ENCODE data around the gene KIF19.

KIF19 gene

GRCh38 chr17:74336307-74336706, 10.3 kb downstream of the KIF19 start:
- DNase-seq (ENCODE audit: low read depth in 1 of 2, low spot score in 1 of 2) = no peak
- H3K4me3 ChIP-seq (replicated peaks; ENCODE audit: insufficient read depth, low read length) = no peak overlapping the region
- TF ChIP-seq POLR2AphosphoS5 (IDR thresholded peaks at IDR 0.05; ENCODE audit: low read depth) = no peak
- TF ChIP-seq, protein P1, sequence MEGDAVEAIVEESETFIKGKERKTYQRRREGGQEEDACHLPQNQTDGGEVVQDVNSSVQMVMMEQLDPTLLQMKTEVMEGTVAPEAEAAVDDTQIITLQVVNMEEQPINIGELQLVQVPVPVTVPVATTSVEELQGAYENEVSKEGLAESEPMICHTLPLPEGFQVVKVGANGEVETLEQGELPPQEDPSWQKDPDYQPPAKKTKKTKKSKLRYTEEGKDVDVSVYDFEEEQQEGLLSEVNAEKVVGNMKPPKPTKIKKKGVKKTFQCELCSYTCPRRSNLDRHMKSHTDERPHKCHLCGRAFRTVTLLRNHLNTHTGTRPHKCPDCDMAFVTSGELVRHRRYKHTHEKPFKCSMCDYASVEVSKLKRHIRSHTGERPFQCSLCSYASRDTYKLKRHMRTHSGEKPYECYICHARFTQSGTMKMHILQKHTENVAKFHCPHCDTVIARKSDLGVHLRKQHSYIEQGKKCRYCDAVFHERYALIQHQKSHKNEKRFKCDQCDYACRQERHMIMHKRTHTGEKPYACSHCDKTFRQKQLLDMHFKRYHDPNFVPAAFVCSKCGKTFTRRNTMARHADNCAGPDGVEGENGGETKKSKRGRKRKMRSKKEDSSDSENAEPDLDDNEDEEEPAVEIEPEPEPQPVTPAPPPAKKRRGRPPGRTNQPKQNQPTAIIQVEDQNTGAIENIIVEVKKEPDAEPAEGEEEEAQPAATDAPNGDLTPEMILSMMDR (IDR thresholded peaks at IDR 0.05; ENCODE audit: insufficient read depth, low read length) = no peak
- TF ChIP-seq SPI1 (IDR thresholded peaks at IDR 0.05; ENCODE audit: borderline replicate concordance, low read depth) = no peak
- TF ChIP-seq GABPA (IDR thresholded peaks at IDR 0.05; ENCODE audit: low read depth) = no peak
- TF ChIP-seq REST (IDR thresholded peaks at IDR 0.05; ENCODE audit: insufficient replicate concordance, low read depth) = no peak
- peaks cover 3% of the 10 kb centered on the region for H3K27me3 ChIP-seq (ENCODE audit: insufficient read depth, poor library complexity, severe bottlenecking)
- no peak overlapping the region for H3K27ac ChIP-seq (replicated peaks)

DNA sequence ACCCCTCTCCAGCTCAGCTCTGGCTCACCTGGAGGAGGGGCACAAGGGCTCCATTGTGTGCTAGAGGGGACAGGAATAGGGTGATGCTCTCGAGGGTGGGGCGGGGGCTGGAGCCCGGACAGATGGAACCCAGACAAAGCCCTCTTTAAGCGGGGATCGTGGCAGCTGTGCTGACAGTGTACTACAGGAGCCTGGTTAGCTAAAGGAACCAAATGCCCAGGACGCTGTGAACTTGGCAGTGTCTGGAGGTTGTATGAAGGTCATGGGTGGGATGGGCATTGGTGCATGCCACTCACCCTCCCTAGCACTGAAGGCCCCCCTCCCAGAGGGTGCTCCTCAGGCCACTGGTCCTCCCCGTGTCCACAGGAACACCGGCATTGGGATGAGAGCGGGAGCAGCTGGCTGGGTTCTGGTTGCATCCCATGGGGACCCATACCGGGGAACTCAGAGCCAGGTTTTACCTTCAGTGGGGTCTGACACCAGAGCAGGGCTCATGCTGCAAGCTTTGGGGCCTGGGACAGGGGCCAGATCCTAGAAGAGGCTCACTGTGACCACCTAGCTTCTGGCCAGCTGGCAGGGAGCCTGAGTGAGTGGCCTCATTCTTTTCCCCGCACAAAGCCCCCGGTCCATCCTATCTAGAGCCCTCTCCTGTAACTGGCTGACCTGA, 11.9 kb downstream of the KIF19 start:
- no peak for TF ChIP-seq POLR2AphosphoS5 (IDR thresholded peaks at IDR 0.05; ENCODE audit: low read depth)
- TF ChIP-seq SPI1 (IDR thresholded peaks at IDR 0.05; ENCODE audit: borderline replicate concordance, low read depth) = no peak
- no peak for TF ChIP-seq REST (IDR thresholded peaks at IDR 0.05; ENCODE audit: insufficient replicate concordance, low read depth)
- TF ChIP-seq GABPA (IDR thresholded peaks at IDR 0.05; ENCODE audit: low read depth) = no peak
- TF ChIP-seq, protein P1 (IDR thresholded peaks at IDR 0.05; ENCODE audit: insufficient read depth, low read length) = no peak
- Histone ChIP-seq H3K27me3 (ENCODE audit: insufficient read depth, poor library complexity, severe bottlenecking) (peaks cover 3% of the 10 kb centered on the region), H3K4me3 (replicated peaks; ENCODE audit: insufficient read depth, low read length) (no peak overlapping the region), H3K27ac (replicated peaks) (no peak overlapping the region)
- DNase-seq (ENCODE audit: low read depth in 1 of 2, low spot score in 1 of 2) = no peak

DNA sequence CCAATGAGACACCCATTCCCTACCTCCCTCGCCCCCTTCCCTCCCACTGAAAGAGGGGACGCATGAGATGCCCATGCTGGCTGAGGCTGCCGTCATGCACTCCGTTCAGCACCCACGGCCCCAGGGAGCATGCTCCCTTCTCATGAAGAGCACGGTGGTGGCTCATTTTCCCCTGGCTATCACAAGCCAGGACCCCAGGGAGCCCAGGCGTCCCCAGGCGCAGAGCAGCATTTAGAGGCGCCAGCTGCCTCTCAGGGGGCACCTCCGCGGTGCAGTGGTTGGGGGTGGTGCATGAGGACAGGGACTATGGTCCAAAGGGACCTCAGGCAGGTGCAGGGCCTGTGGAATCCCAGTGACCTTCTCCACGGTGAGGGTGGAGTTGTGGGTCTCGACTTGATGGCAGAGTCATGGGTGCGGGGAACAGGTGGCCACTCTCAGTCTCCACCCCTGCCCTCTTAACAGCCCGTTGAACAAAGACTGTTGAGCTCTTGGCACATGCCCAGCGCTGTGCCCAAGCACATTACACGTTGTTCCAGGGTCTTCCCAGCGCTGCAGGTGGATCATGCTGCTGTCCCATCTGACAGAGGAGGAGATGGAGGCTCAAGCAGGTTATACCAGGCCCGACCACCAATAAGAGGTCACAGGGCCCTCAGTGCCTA, 13.6 kb downstream of the KIF19 start:
- Histone ChIP-seq H3K4me3 (replicated peaks; ENCODE audit: insufficient read depth, low read length) (no peak overlapping the region), H3K27ac (replicated peaks) (no peak overlapping the region), H3K27me3 (ENCODE audit: insufficient read depth, poor library complexity, severe bottlenecking) (peaks cover 5% of the 10 kb centered on the region)
- DNase-seq (ENCODE audit: low read depth in 1 of 2, low spot score in 1 of 2) = no peak
- TF ChIP-seq POLR2AphosphoS5 (IDR thresholded peaks at IDR 0.05; ENCODE audit: low read depth) = no peak
- no peak for TF ChIP-seq SPI1 (IDR thresholded peaks at IDR 0.05; ENCODE audit: borderline replicate concordance, low read depth)
- TF ChIP-seq GABPA (IDR thresholded peaks at IDR 0.05; ENCODE audit: low read depth) = no peak
- no peak for TF ChIP-seq REST (IDR thresholded peaks at IDR 0.05; ENCODE audit: insufficient replicate concordance, low read depth)
- TF ChIP-seq, protein P1 (IDR thresholded peaks at IDR 0.05; ENCODE audit: insufficient read depth, low read length) = no peak
